Measurements from ENCODE around the gene LLGL2. TPM values are rescaled to one million over a fixed set of nuclear protein-coding genes. Genes with fewer than 3 reads are reported as not detected.

The LLGL2 gene
- total RNA-seq, 2 donors from 2014 or later: 6.4 to 6.8 TPM

DNA sequence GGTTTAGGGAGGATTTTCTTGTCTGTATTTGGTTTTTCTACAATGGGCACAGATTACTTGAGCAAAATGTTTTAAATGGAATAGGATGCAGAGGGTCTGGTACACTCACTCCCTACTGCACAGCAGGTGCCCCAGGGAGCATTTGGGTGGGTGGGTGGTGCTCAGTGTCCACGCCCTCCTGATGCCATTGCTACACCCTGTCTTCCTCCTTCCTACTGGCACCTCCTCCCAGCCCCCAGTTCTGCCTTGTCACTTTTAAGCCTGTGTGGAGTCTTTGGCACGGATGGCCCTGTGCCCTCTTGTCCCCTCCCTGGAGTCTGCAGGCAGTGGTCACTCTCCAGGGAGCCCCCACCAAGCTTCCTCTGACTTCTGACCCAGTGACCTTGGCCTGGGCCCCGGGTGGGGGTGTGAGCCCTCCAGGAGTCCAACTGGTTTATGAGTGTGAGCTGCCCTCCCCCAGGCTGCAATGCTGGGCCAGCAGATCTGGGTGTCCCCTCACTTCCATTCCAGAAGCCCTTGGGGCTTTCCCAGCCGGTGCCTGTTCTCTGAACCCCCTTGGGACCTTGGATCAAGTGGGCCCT lies 15.5 kb downstream of the LLGL2 start:
- intact Hi-C loops (cut with DNase I): no loop called here
- DNase-seq (ENCODE audit: low spot score): no peak

DNA sequence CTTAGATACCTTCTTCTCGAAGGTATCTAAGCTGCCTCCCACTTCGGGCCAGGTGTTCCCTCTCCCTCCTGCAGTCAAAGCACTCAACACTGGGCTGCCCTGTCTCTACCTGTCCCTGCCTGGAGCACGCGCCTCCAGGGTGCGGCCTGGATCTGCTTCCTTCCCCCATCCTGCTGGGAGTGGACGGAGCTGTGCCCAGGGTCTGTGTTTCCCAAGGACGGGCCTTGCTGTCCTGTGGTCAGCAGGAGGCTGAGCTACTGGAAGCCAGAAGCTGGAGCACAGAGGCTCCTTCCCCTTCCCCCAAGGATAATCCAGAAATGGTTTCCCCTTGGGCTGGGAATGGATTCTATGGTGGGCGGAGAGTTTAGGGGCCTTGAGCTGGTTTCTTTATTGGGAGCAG lies 16.7 kb downstream of the LLGL2 start:
- intact Hi-C loops (cut with DNase I): no loop called here
- DNase-seq (ENCODE audit: low spot score): no peak

GRCh38 chr17:75542728-75543336 lies 17.3 kb downstream of the LLGL2 start:
- DNase-seq (ENCODE audit: low spot score): no peak
- intact Hi-C loops (cut with DNase I): no loop called here

GRCh38 chr17:75544250-75544649 lies 18.8 kb downstream of the LLGL2 start:
- no peak for DNase-seq (ENCODE audit: low spot score)
- intact Hi-C loops (cut with DNase I): no loop called here

DNA sequence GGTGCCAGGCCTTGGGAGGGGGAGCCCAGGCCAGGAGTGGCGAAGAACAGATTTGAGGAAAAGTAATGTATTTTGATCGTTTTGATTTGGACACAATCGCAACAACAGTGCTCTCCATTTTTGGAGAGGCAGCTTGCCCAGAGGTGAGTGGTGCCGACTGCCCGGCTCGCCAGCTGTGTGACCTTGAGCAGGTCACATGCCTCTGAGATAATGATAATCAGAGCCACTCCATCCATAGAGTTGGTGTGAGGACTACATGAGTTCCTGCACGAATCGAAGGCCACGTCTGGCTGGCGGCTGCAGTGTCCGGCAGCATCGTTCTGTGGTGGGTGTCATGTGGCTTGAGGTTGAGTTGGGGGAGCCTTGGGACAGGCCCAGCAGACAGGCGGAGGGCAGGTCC lies 20.7 kb downstream of the LLGL2 start:
- DNase-seq (ENCODE audit: low spot score): no peak
- intact Hi-C loops (cut with DNase I): no loop called here

GRCh38 chr17:75547091-75547490 lies 21.6 kb downstream of the LLGL2 start:
- no peak for DNase-seq (ENCODE audit: low spot score)
- intact Hi-C loops (cut with DNase I): no loop called here

DNA sequence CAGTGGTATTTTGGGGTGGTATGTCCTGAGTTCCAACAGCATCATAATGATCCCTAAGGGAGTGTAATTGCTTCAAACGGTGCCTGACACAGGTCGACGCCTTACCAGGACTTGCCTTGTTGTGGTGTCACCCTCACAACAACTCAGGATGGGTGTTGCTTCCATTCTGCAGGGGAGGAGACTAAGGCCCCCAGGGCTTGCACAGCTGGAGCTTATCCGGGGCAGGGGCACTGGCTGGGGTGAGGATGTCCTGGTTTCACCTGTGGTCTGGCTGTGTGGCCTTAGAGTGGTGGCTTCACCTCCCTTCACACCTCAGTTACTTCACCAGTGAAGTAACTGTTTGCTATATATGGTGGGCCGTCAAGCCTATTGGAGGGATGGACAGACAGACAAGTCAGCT lies 23.3 kb downstream of the LLGL2 start:
- intact Hi-C loops (cut with DNase I): no loop called here
- DNase-seq (ENCODE audit: low spot score): no peak

DNA sequence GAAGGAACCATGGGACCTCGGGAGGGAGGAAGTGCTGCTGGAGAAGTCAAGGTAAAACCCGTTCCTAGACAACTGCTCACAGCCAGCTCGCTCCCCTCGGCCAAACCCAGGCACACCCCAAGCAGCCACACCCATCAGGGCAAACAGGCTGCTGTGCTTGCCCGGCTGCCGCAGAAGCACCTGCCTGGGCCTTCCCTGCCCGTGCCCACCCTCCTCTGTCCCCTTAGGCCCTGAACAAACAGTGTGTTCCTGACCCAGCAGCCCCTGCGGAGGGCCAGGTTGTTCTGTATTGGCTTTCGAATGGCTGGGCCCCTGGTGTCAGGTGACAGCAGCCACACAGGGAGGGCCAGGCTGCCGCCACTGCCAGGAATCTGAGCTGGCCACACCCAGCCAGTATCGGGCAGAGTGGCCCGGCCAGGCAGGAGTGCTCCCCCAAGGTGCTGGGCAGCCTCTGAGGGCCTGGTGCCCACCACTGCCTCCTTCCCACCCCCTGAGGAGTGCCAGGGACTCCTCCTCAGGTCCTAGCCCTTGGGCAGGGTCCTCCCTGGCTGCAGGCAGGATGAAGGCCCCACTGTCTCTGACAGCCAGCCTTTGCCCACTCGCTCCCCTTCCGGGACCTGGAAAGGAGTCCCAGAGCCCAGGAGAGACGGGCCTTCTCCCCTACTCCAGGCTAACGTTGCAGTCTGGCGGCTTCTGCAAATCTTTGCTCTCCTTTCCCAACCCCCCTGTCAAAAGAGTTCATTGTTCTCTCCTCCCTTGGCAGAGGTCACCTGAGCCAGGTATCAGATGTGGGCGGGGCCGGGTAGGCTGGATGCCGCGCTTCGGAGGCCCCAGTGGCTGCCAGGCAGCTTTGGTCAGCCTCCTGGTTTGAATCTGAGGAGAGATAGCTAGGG lies 24.0 kb downstream of the LLGL2 start:
- intact Hi-C loops (cut with DNase I): no loop called here
- DNase-seq (ENCODE audit: low spot score): no peak

DNA sequence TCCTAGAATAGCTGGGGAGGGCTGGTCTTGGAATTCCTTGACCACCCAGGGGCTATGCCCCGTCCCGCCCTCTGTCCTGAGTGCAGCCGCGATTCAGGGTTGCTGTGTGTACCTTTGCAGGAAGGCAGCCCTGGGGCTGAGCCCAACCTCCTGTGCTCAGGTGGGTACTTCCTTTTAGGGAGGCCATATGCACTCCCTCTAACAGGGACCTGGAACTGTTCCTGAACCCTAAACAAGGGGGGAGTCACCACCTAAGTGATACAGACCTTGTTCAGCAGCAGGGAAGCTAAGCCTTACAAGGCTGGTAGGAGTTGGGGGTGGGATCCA lies 24.6 kb downstream of the LLGL2 start:
- DNase-seq (ENCODE audit: low spot score): no peak
- intact Hi-C loops (cut with DNase I): no loop called here

- intact Hi-C loops (cut with DNase I): no loop called here
- DNase-seq (ENCODE audit: low spot score): no peak
These were observed 25.8 kb downstream of the LLGL2 start for GRCh38 chr17:75551266-75551665.

DNA sequence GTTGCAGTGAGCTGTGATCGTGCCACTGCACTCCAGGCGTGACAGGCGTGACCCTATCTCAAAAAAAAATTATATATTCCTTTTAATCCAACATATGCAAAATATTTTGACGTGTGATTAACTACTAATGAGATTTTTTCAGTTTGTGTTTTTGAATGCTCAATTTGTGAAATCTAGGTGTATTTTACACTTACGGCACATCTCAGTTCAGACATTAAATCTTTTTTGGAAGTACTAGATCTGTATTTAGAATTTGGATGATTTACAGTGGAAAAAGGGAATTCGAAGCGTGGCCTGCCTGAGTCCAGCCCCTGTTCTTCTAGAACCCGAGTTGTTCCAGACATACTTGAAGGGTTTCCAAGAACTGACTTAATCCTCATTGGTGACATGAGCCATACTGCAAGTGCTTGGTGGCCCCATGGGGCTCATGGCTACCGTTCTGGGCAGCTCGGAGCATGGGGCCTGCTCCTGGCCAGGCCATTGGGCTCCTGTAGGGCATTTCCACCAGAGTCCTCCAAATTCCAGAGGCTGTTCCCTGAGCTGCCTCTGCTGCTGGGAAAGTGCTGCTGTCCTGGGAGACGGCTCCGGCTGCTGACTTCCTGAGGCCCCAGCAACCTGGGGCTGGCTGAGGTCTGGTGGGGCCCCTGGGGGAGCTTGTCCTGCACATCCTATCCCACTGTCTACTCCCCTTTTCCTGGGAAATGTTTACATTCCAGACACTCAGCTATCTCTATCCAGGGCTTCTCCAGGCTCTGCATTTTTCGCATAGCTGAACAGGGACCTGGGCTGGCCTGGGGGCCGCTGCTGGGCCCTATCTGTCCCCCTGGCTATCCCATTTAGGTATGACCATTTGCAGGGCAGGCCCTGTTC lies 27.2 kb downstream of the LLGL2 start:
- intact Hi-C loops (cut with DNase I): no loop called here

DNA sequence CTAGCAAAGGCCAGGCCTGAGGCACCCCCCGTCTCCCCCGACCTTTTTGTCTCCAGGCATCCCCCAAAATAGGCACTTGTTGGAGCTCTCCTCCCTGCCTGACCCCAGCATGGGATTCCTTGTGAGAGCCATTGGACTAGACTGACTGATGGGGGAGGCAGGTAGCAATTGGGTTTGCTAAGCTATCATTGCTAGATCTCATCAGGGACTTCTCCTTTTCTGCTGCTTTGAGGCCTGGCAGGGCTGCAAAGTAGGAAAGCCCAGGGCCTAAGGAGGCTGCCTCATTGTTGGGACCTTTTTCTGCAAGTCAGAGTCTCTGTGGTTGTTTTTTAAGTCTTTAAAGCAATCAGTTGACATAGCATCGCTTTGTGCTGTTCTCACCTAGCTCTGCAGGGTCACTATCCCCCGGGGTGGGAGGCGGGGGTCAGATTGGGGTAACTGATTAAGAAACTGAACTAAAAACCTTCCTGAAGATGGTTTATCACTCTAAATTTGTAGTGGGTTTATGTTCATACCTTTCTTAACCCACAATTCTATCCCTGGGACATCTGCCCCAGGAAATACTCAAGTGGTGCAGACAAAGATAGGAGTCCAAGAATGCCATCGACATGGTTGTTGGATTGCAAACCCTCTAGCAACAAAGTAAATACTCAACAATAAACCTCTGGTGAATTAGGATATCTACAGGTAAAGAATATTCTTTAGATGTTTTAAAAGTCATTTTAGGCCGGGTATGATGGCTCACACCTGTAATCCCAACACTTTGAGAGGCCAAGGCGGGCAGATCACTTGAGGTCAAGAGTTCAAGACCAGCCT lies 28.0 kb downstream of the LLGL2 start:
- DNase-seq (ENCODE audit: low spot score): no peak
- intact Hi-C loops (cut with DNase I): no loop called here

More for the DNA sequence above, 27.2 kb downstream of the LLGL2 start:
- no peak for DNase-seq (ENCODE audit: low spot score)

- intact Hi-C loops (cut with DNase I): no loop called here
- no peak for DNase-seq (ENCODE audit: low spot score)
These were observed 30.2 kb downstream of the LLGL2 start for GRCh38 chr17:75555679-75556153.

DNA sequence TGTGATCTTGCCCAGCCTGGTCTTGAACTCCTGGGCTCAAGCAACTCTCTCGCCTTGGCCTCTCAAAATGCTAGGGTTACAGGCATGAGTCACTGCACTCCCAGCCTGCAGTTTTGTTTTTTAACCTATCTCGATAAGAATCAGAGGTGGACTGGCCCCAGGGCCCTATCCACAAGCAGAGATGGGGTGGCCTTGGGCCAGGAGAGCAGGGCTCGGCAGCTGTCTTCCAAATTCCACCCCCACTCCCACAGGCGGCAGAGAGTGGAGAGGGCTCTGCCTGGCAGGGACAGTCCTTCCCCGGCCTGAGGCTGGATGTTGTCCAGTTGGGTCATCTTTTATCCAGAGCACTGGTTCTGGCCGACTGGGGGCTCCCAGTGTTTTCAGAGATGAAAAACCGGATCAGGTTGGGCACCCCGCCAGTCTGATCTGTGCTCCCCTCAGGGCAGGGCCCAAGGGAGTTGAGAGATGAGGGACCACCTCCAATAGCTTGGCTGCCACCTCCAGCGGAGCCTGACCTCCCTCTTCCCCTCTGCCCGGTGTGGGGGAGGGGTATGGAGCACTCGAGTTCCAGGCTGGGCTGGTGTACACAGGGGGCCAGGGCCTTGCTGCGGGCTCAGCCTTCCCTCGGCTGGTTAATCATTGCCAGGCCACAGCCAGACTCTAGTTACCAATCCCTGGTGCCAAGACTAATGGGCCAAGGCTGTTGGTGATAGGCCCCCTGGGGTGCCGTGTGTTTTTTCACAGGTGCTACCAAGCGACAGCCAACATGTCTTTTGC lies 31.8 kb downstream of the LLGL2 start:
- intact Hi-C loops (cut with DNase I): no loop called here
- DNase-seq (ENCODE audit: low spot score): no peak

GRCh38 chr17:75557852-75558665 lies 32.6 kb downstream of the LLGL2 start:
- DNase-seq (ENCODE audit: low spot score): no peak
- intact Hi-C loops (cut with DNase I): no loop called here

DNA sequence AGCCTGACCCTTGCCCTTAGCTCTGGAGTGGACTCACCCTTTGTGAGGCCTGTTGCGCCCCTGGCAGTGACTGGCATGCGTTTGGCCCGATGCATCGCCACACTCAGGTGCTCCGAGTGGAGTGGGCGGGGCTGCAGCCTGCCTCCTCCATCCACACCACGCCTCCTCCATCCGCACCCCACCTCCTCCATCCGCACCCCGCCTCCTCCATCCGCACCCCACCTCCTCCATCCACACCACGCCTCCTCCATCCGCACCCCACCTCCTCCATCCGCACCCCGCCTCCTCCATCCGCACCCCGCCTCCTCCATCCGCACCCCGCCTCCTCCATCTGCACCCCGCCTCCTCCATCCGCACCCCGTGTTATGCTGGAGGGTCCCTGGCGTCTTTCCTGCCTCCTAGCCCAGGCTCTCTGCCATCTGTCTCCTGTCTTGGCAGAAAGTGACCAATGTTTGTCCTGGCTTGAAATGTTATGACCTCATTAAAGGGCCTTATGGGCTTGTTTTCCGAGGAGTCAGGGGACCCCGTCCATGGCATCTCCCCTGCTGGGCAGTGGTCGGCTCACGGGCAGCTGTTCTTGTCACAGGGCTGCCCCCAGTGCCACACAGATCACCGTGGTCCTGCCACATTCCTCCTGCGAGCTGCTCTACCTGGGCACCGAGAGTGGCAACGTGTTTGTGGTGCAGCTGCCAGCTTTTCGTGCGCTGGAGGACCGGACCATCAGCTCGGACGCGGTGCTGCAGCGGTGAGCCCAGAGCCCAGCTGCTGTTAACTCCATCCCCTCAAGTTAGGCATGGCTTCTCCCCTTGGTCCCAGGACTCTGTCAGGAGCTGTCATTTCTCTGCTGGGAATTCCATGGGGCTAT lies 33.4 kb downstream of the LLGL2 start:
- intact Hi-C loops (cut with DNase I): no loop called here
- no peak for DNase-seq (ENCODE audit: low spot score)

Data from posterior vena cava (tissue), 2 donors.